Activated B cell treated with CpG ODN at 0.5 μM for 24 hours (primary cell): ENCODE data around the gene ERC2. TPM values are rescaled to one million over a fixed set of nuclear protein-coding genes. Genes with fewer than 3 reads are reported as not detected.

Experiments used
- ATAC-seq: fragments of 200-7000 bp; cut with Tn5 transposase; one replicate; pipeline ENCODE4 v1.10.0; 2021; ENCODE audit warnings: low read depth, mild to moderate bottlenecking, moderate library complexity
- CTCF ChIA-PET: fragments of 350-600 bp; sonication (Branson Sonifier 250); formaldehyde crosslinking; loops from one replicate; lab custom pipeline; 2021; ENCODE audit warnings: antibody characterized with exemption; lab: Charles Lee
- POLR2A ChIA-PET: fragments of 350-600 bp; sonication (Branson Sonifier 250); formaldehyde crosslinking; loops from one replicate; lab custom pipeline; 2021; ENCODE audit warnings: antibody characterized with exemption; lab: Charles Lee
- DNase-seq: peaks from one replicate; pipeline ENCODE4 v3.0.0; 2022
- H3K27ac Mint-ChIP-seq: one replicate; pipeline ENCODE4 v1.8.0; 2020; ENCODE audit warnings: mixed read lengths
- H3K27me3 Mint-ChIP-seq: one replicate; pipeline ENCODE4 v1.8.0; 2021; ENCODE audit warnings: mixed read lengths
- H3K36me3 Mint-ChIP-seq: one replicate; pipeline ENCODE4 v1.8.0; 2021; ENCODE audit warnings: low read depth, mixed read lengths
- H3K4me1 Mint-ChIP-seq: one replicate; pipeline ENCODE4 v1.8.0; 2021; ENCODE audit warnings: mixed read lengths
- H3K4me3 Mint-ChIP-seq: one replicate; pipeline ENCODE4 v1.8.0; 2020; ENCODE audit warnings: mild to moderate bottlenecking, mixed read lengths
- H3K9me3 Mint-ChIP-seq: one replicate; pipeline ENCODE4 v1.8.0; 2020; ENCODE audit warnings: mixed read lengths
- intact Hi-C: fragments of 100-400 bp; cut with micrococcal nuclease; formaldehyde crosslinking; loops from one replicate; pipeline ENCODE4 v1.15.1; 2024
- total RNA-seq: library from RNA; stranded (reverse); gene quantifications from 2 replicates; pipeline ENCODE4 v1.2.3, GENCODE V29; 2022
- TF ChIP-seq, protein P1 (sequence below): fragments of 200-600 bp; IDR thresholded peaks from one replicate; pipeline ENCODE4 v1.8.0; 2022; ENCODE audit warnings: antibody characterized with exemption, mild to moderate bottlenecking

The ERC2 gene
- total RNA-seq, 1 donor from 2014 or later = not detected

DNA sequence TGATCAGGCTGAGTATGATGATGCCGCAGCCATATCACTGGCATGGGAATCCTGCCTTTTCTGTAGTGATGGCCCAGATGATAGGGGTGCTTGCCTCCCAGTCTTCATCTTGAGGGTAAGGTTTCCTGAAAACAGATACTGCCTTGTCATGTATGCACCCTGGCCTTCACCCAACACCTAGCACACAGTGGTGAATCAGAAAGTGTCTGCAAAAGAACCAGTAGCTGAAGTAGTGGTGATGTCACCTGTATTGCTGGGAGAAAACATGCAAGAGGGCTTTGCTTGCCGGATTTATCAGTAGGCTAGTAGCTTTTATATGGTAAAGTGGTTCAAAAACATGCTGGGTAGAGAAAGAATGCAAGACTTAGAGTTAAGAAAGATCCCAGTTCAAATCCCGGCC, 561.4 kb downstream of the ERC2 start:
- POLR2A ChIA-PET = no interaction called here
- intact Hi-C loops = no loop called here

DNA sequence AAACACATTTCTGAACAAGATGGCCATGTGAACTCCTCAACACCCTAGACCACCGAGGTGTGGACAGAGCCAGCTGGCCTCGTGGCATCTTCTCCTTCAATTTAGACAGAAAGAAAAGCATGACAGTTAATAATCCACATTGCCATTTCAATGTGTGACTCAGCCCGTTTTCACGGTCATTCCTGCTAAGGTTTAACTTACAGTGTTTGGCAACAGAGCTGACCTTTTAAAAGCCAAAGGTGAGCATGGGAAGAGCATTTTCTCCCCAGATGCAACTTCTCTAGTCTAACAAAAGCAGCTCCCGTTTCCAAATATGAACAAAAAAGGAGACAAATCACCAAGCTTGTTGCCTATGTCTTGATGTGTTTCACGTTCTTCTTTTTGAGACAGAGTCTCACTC, 563.6 kb downstream of the ERC2 start:
- ChIA-PET POLR2A (no interaction called here), CTCF (no interaction called here)
- ATAC-seq (no peak), DNase-seq (no peak)
- Mint-ChIP-seq H3K27ac (no peak overlapping the region), H3K4me1 (no peaks in the 10 kb centered on the region), H3K9me3 (peaks cover 2% of the 10 kb centered on the region), H3K36me3 (no peaks in the 10 kb centered on the region), H3K27me3 (no peaks in the 10 kb centered on the region), H3K4me3 (no peak overlapping the region)
- intact Hi-C loops = no loop called here
- TF ChIP-seq, protein P1, sequence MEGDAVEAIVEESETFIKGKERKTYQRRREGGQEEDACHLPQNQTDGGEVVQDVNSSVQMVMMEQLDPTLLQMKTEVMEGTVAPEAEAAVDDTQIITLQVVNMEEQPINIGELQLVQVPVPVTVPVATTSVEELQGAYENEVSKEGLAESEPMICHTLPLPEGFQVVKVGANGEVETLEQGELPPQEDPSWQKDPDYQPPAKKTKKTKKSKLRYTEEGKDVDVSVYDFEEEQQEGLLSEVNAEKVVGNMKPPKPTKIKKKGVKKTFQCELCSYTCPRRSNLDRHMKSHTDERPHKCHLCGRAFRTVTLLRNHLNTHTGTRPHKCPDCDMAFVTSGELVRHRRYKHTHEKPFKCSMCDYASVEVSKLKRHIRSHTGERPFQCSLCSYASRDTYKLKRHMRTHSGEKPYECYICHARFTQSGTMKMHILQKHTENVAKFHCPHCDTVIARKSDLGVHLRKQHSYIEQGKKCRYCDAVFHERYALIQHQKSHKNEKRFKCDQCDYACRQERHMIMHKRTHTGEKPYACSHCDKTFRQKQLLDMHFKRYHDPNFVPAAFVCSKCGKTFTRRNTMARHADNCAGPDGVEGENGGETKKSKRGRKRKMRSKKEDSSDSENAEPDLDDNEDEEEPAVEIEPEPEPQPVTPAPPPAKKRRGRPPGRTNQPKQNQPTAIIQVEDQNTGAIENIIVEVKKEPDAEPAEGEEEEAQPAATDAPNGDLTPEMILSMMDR = no peak

More for the DNA sequence above, 561.4 kb downstream of the ERC2 start:
- DNase-seq (no peak), ATAC-seq (no peak)
- no peaks in the 10 kb centered on the region for H3K27me3 Mint-ChIP-seq
- CTCF ChIA-PET = no interaction called here
- no peak overlapping the region for H3K4me3 Mint-ChIP-seq
- TF ChIP-seq, protein P1 = no peak
- no peak overlapping the region for H3K27ac Mint-ChIP-seq
- H3K9me3 Mint-ChIP-seq = peaks cover 2% of the 10 kb centered on the region
- no peaks in the 10 kb centered on the region for H3K4me1 Mint-ChIP-seq
- H3K36me3 Mint-ChIP-seq = no peaks in the 10 kb centered on the region

DNA sequence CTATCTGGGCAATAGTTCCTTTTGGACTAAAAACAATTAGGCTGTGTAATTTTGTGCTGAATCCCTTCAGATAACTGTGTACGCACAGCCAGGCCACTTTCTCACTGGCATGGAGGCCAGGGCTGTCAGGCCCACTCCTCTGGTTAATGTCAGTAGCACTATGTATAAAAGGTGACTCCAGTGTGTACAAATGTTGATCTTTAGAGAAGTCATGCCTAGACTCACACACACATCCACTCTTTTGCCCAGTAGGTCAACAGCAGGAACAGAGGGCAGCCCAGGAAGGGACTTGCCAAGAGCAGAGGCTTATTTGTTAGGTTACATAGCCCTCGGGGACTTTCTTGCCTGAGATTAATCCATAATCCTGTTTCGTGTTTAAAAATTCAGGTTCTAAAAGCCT, 564.6 kb downstream of the ERC2 start:
- H3K27ac Mint-ChIP-seq = no peak overlapping the region
- H3K27me3 Mint-ChIP-seq = no peaks in the 10 kb centered on the region
- CTCF ChIA-PET = no interaction called here
- no peak overlapping the region for H3K4me3 Mint-ChIP-seq
- no peaks in the 10 kb centered on the region for H3K36me3 Mint-ChIP-seq
- no peak for DNase-seq
- intact Hi-C loops = no loop called here
- TF ChIP-seq, protein P1 = no peak
- no peaks in the 10 kb centered on the region for H3K4me1 Mint-ChIP-seq
- H3K9me3 Mint-ChIP-seq = peaks cover 2% of the 10 kb centered on the region
- POLR2A ChIA-PET = no interaction called here
- ATAC-seq = no peak

DNA sequence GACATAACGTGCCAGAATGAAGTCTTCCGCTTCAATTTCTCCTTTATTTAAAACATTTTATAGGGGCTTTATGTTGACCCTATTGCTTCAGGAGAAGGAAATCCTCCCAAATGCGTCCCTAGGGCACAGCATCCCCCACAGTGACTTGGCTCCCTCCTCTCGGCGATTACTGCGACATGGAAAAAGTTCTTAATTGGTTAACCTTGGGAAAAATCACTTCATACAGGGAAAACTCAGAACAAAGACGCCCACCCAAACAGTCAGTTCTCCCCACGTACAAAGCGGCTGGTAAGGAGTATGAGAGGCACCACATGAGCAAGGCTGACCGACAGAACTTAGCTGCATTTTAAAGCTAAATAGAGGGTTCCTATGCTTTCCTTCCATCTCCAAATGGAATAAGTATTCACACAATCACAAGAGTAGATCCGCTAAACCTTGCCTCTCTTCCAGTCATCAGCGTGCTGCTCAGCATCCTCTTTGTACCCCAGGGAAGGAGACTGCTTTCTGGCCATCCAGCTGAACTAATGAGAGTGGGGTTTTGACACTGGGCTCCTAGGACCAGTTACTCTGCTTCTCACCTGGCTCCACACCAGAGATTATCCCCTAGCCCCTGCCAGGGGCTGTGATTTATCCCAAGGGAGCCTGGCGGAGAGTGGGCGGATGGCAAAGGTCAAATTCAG, 565.9 kb downstream of the ERC2 start:
- ChIA-PET POLR2A (no interaction called here), CTCF (no interaction called here)
- DNase-seq (no peak), ATAC-seq (no peak)
- no peaks in the 10 kb centered on the region for H3K36me3 Mint-ChIP-seq
- H3K9me3 Mint-ChIP-seq = peaks cover 2% of the 10 kb centered on the region
- H3K4me1 Mint-ChIP-seq = no peaks in the 10 kb centered on the region
- intact Hi-C loops = no loop called here
- H3K4me3 Mint-ChIP-seq = no peak overlapping the region
- H3K27ac Mint-ChIP-seq = no peak overlapping the region
- TF ChIP-seq, protein P1 = no peak
- H3K27me3 Mint-ChIP-seq = no peaks in the 10 kb centered on the region

DNA sequence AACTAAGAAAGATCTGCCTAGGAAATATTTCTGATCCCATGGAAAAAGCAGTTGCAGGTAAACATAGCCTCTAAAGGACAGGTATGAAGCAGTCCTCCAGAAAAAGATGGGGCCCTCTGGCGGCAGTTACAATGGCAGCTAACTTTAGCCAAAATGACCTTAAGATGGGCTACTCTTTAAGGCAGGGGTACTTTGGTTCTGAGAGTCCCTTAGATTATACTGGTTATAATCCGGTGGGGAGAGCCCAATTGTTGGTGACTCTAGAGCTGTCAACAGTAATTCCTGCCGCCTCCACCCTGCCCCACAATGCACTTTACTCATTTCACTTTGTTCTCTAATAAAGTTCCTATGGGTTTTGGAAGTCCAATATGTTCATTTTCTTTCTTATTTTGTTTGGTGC, 568.4 kb downstream of the ERC2 start:
- TF ChIP-seq, protein P1 = no peak
- DNase-seq = no peak
- ChIA-PET POLR2A (no interaction called here), CTCF (no interaction called here)
- H3K9me3 Mint-ChIP-seq = no peaks in the 10 kb centered on the region
- H3K27ac Mint-ChIP-seq = no peak overlapping the region
- no peaks in the 10 kb centered on the region for H3K4me1 Mint-ChIP-seq
- no peaks in the 10 kb centered on the region for H3K27me3 Mint-ChIP-seq
- no peaks in the 10 kb centered on the region for H3K36me3 Mint-ChIP-seq
- intact Hi-C loops = no loop called here
- no peak for ATAC-seq
- no peak overlapping the region for H3K4me3 Mint-ChIP-seq
